ENCODE data around the gene BMP2K. TPM values are rescaled to one million over a fixed set of nuclear protein-coding genes. Genes with fewer than 3 reads are reported as not detected.

BMP2K gene
- total RNA-seq, 1 experiment from 2014 or later, result 27.4 TPM

DNA sequence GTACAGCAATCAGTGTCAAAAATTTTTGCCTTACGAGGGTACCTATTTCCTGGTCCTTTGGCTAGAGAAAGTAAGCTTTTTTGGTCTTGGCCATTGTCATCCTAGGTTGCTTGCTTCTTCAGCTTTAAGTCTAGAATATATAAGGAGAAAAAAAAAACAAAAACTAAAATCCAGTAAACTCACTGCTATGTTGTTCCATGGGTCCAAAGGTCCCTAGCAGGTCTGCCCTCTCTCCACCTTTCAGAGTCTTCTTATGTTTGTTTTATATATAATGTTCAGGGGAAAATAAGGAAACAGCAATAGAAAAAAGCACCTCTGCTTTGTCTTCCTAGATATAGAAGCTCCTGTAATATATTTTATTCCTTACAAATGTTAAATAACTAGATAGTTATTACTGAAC, 18.1 kb upstream of the BMP2K start:
- H3K4me1 Mint-ChIP-seq (ENCODE audit: low read depth, unreplicated experiment), result no peaks in the 10 kb centered on the region
- intact Hi-C loops (cut with micrococcal nuclease; ENCODE audit: unreplicated experiment), result no loop called here
- H3K36me3 Mint-ChIP-seq (ENCODE audit: insufficient read depth, unreplicated experiment), result no peaks in the 10 kb centered on the region
- no peak overlapping the region for H3K27ac Mint-ChIP-seq (ENCODE audit: unreplicated experiment)
- CTCF ChIA-PET, result no interaction called here
- no peaks in the 10 kb centered on the region for H3K9me3 Mint-ChIP-seq (ENCODE audit: low read depth, unreplicated experiment)
- H3K27me3 Mint-ChIP-seq (ENCODE audit: unreplicated experiment), result no peaks in the 10 kb centered on the region
- TF ChIP-seq CTCF (IDR thresholded peaks at IDR 0.05; ENCODE audit: unreplicated experiment), result no peak
- no peak for DNase-seq
- BruUV-seq (replicated peaks), result no TSS peak
- no peak overlapping the region for H3K4me3 Mint-ChIP-seq (ENCODE audit: low read depth, unreplicated experiment)

GRCh38 chr4:78762529-78762928, 13.6 kb upstream of the BMP2K start:
- Mint-ChIP-seq H3K9me3 (ENCODE audit: low read depth, unreplicated experiment) (no peaks in the 10 kb centered on the region), H3K4me3 (ENCODE audit: low read depth, unreplicated experiment) (no peak overlapping the region), H3K27me3 (ENCODE audit: unreplicated experiment) (no peaks in the 10 kb centered on the region), H3K27ac (ENCODE audit: unreplicated experiment) (no peak overlapping the region), H3K4me1 (ENCODE audit: low read depth, unreplicated experiment) (no peaks in the 10 kb centered on the region), H3K36me3 (ENCODE audit: insufficient read depth, unreplicated experiment) (no peaks in the 10 kb centered on the region)
- no TSS peak for BruUV-seq (replicated peaks)
- DNase-seq, result no peak
- no peak for TF ChIP-seq CTCF (IDR thresholded peaks at IDR 0.05; ENCODE audit: unreplicated experiment)
- CTCF ChIA-PET, result no interaction called here
- intact Hi-C loops (cut with micrococcal nuclease; ENCODE audit: unreplicated experiment), result no loop called here

DNA sequence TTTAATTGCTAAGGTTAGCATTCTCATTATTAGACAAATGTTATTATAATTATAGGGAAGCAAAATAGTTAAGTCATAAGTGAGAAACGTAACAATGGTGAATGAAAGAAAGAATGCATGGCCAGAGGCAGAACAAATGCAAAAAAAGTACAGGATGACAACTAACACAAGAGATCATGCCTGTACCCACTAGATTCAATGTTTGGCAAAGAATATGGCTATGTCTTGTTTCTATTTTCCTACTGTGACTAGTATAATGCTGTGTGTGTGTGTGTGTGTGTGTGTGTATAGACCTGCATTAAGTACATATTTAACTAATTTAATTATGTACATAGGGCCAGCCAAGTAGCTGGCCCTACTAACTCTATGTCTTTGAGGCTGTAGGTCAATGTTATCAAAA, 12.9 kb upstream of the BMP2K start:
- H3K27ac Mint-ChIP-seq (ENCODE audit: unreplicated experiment), result no peak overlapping the region
- no peaks in the 10 kb centered on the region for H3K36me3 Mint-ChIP-seq (ENCODE audit: insufficient read depth, unreplicated experiment)
- DNase-seq, result no peak
- no TSS peak for BruUV-seq (replicated peaks)
- CTCF ChIA-PET, result no interaction called here
- H3K4me1 Mint-ChIP-seq (ENCODE audit: low read depth, unreplicated experiment), result no peaks in the 10 kb centered on the region
- no peak for TF ChIP-seq CTCF (IDR thresholded peaks at IDR 0.05; ENCODE audit: unreplicated experiment)
- intact Hi-C loops (cut with micrococcal nuclease; ENCODE audit: unreplicated experiment), result no loop called here
- H3K4me3 Mint-ChIP-seq (ENCODE audit: low read depth, unreplicated experiment), result no peak overlapping the region
- no peaks in the 10 kb centered on the region for H3K9me3 Mint-ChIP-seq (ENCODE audit: low read depth, unreplicated experiment)
- no peaks in the 10 kb centered on the region for H3K27me3 Mint-ChIP-seq (ENCODE audit: unreplicated experiment)

DNA sequence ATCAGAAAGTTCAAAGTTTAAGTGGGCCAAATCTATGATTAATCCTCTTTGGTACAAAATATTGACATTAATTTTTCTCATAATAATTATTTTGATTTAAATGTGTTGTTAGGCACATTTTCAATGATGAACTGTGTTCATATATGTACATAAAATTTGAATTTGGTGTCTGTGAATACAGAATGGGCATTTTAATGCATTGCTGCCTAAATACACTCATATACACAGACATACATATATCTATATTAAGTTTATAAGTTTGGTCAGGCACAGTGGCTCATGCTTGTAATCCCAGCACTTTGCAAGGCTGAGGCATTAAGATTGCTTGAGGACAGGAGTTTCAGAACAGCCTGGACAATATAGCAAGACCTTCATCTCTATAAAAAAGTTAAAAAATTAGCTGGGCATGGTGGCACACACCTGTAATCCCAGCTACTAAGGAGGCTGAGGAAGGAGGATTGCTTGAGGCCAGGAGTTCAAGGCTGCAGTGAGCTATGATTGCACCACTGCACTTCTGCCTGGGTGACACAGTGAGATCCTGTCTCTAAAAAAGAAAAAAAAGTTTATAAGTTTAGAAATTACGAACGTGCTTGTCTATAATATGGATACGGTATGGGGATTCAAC, 12.3 kb upstream of the BMP2K start:
- no peaks in the 10 kb centered on the region for H3K4me1 Mint-ChIP-seq (ENCODE audit: low read depth, unreplicated experiment)
- intact Hi-C loops (cut with micrococcal nuclease; ENCODE audit: unreplicated experiment), result no loop called here
- H3K4me3 Mint-ChIP-seq (ENCODE audit: low read depth, unreplicated experiment), result no peak overlapping the region
- CTCF ChIA-PET, result no interaction called here
- no peak for TF ChIP-seq CTCF (IDR thresholded peaks at IDR 0.05; ENCODE audit: unreplicated experiment)
- H3K36me3 Mint-ChIP-seq (ENCODE audit: insufficient read depth, unreplicated experiment), result no peaks in the 10 kb centered on the region
- H3K27me3 Mint-ChIP-seq (ENCODE audit: unreplicated experiment), result no peaks in the 10 kb centered on the region
- BruUV-seq (replicated peaks), result no TSS peak
- no peak overlapping the region for H3K27ac Mint-ChIP-seq (ENCODE audit: unreplicated experiment)
- DNase-seq, result no peak
- H3K9me3 Mint-ChIP-seq (ENCODE audit: low read depth, unreplicated experiment), result no peaks in the 10 kb centered on the region
